LHCN-M2 (cell line): ENCODE data around the gene MIGA1. TPM values are rescaled to one million over a fixed set of nuclear protein-coding genes. Genes with fewer than 3 reads are reported as not detected.

ENCODE experiments used
- DNase-seq: peaks from one replicate; pipeline ENCODE4 v3.0.0-alpha.2; 2012; ENCODE audit warnings: low read depth
- total RNA-seq: library from RNA; depleted of rRNA; stranded (reverse); fragments of >200 nt; gene quantifications from 2 replicates; pipeline ENCODE4 v1.2.3, GENCODE V29; 2014

Gene MIGA1
- total RNA-seq, 1 experiment from 2014 or later, result 11.9 TPM

DNA sequence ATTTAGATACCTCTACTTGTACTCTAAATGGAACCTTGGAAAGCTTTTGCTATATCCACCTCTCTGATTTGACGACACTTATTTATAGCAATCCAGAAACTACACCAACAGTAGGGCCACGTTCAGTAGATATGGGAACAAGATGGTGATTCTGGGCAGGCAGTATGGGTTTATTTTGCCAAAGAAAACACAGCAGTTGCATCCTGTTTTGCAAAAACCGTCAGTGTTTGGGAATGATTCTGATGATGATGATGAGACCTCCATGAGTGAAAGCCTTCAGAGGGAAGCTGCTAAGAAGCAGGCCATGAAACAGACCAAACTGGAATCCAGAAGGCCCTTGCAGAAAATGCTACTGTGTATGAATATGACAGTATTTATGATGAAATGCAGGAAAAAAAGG is 67.5 kb downstream of the MIGA1 start:
- no peak for DNase-seq

GRCh38 chr1:77847621-77848080 is 68.2 kb downstream of the MIGA1 start:
- DNase-seq, result no peak

DNA sequence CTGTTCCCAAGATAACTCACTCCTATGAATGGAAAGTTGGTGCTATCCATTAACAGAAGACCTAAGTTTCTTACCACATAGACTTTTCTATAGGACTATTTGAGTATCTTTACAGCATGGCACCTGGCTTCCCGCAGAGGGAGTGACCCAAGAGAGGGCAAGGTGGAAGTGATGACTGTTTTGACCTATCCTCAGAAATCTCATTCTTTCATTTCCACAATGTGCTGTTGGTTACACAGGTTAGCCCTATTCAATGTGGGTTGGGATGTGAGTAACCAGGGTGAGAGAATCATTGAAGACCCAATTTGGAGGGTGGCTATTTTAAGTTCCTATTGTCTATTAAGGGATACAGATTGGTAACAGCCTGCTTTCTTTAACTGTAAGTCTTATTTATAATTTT is 70.6 kb downstream of the MIGA1 start:
- DNase-seq, result no peak

- peak; percentile 39 for DNase-seq
These were observed 78.1 kb downstream of the MIGA1 start for GRCh38 chr1:77857552-77857951.

DNA sequence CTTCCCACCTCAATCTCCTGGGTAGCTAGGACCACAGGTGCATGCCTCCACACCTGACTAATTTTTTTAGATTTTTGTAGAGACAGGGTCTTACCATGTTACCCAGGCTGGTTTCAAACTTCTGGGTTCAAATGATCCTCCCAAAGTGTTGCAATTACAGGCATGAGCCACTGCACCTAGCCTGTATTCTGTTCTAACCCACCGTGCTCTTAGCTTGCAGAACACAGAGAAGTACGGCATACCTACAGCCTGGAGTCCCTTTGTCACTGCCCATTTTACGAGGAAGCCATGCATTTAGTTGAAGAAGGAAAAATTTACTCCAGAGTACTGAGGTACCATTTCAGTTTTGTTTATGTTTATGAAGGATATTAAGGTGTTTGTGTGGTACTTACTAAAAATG is 79.3 kb downstream of the MIGA1 start:
- no peak for DNase-seq

DNA sequence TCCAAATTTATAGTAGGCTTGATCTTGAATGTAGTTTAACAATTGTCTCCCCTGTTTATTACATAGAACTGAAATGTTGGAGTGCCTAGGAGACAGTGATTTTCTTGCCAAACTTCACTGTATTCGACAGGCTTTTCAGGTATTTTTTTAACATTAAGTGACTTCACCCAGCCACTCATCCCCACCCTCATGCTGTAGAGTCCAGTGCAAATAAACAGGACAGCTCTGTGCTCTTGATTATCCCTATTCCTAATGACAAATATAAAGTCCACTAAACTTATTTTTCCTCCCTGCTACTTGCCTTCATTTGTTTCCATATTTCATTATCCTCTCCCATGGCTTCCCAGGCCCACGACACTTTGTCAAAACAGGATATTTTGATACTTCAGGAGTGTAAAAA is 79.8 kb downstream of the MIGA1 start:
- DNase-seq, result no peak

GRCh38 chr1:77866296-77866695 is 86.8 kb downstream of the MIGA1 start:
- peak; percentile 36 for DNase-seq

GRCh38 chr1:77872645-77873044 is 93.2 kb downstream of the MIGA1 start:
- DNase-seq, result no peak

GRCh38 chr1:77873461-77873860 is 94.0 kb downstream of the MIGA1 start:
- no peak for DNase-seq

DNA sequence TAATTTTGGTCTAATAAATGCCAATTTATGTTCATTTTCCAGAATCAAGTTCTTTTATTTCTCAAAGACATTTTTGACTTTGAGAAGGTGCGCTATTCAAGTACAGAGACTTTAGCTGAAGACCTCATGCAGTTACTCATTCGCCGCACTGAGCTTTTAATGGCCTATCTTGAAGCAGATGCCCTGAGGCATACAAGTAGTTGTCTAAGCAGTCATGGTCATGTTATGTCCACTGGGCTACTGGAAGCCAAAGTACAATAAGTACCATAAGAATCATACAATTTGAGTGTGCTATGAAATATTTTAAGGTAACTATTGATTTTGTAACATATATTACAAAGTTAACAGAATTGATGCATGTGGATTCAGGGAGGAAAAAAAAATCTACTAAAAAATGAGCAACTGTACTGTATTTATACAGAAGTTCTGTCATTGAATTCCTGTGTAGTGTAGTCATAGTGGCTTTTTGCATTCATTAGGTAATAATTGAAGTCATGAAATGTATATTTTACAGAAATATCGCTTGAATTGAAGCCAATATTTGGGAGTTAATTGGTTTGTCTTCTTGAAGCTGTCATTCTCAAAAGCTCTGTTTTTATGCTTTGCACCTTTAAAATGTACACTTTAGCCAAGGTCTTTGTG is 95.5 kb downstream of the MIGA1 start:
- peak; percentile 18 for DNase-seq

GRCh38 chr1:77876884-77877283 is 97.4 kb downstream of the MIGA1 start:
- peak; percentile 32 for DNase-seq

GRCh38 chr1:77881061-77881460 is 101.6 kb downstream of the MIGA1 start:
- no peak for DNase-seq

DNA sequence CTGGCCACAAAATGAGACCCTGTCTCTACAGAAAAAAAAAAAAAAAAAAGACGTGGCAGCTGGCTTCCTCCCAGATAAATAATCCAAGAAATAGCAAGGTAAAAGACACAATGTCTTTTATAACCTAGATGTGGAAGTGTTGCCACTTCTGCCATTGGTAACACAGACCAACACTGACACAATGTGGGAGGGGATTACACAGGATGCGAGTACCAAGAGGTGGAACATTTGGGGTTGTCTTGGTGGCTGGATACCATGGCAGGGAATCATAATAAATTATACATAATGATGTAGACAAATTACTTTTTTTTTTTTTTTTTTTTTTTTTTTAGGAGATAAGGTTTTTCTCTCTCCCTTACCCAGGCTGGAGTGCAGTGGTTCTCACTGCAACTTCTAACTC is 103.0 kb downstream of the MIGA1 start:
- peak; percentile 9 for DNase-seq

DNA sequence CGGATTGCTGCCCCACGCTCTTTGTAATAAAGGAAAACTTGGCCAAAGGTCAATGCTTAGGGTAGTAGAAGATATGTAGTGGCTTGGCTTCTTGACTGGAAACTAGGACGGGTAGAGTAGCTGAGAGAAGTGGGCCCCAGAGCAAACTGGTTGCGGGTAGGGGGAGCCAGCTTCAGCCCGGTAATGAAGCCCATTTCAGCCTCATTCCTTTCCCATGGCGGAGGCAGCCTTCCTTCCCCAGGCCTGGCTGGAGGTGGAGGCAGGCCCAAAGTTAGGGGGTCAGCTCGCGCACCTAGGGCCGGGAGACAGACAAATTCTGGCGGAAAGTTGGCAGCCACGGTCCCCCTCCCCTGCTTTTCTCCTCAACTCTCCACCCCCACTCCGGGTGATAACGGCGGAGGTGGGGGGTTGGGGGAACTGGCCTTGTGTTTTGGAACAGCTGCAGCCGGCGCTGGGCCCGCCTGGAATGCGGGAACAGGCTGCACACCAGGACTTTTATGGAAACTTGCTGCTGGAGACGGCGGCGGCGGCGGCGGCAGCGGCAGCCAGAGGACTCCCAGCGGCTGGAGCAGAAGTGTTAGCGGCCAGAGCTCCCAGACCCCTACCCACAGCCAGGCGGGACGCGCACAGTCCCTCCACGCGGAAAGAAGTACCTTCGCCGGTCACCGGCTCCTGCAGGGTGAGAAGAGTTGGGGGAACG is 108.8 kb downstream of the MIGA1 start, which contains the start of gene NEXN:
Gene NEXN, plus strand, starts transcription at position 544 of the 700 bp plus-strand sequence. CDS start 27,483 bp downstream, outside the sequence.
- DNase-seq, result peak; percentile 89

DNA sequence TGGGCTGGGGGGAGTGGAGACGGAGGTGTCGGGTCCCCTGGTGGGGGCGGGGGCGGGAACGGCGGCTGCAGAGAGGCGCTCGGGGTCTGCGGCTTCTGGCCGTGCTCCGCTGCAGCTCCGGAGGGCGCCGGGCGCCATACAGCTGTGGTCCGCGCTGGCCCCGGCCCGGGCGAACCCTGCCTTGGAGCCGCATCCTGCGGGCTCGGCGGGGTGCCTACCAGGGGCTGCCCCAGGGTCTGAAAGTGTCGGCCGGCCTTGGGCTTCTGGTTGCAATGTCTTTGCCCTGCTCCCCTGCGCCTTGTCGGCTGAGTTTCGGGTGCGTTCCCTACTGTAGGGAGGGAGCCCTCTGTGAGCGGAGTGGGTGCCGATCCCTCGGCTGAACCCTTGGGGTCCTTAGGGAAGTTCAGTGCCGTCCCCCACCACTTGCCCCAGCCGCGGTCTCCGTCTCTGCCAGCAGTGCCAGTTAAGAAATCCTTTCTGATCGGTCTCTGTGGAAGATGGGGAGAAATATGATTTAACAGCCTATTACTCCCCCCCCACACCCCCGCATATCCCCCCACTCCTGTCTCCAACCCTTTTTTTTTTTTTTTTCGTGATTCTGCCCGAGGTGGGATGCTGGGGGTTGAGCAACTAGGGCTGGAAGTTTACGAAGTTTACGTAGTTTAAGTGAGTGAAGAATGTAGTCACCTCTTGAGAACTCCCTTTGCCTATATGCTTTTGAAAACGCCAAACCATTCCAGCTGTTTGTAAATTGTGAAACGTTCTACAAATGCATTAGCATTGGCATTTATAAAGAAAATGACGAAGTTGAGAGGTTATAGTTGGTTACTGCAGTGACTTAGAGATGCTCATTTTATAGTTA is 109.6 kb downstream of the MIGA1 start:
- DNase-seq, result peak; percentile 61

DNA sequence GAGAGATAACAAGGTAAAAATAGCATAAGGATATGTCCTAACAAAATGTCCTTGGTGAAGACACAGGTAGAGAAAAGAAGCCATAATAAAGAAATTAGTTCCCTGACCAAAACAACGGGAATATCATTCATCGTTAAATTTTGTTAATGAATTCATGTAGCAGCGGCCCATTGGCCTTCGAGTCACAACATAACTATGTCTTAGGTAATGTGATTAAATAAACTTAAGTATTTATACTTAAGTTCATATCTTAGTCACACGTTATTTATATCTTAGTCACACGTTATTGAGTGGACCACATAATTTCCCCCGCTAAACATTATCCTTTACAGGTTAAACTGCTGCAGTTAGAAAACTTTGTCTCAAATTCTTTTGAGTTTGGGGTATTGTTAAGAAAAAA is 110.2 kb downstream of the MIGA1 start:
- DNase-seq, result peak; percentile 72

- no peak for DNase-seq
These were observed 111.8 kb downstream of the MIGA1 start for GRCh38 chr1:77891200-77891599.

GRCh38 chr1:77899647-77900320 is 120.3 kb downstream of the MIGA1 start:
- DNase-seq, result peak; percentile 33

- peak; percentile 50 for DNase-seq
These were observed 121.3 kb downstream of the MIGA1 start for GRCh38 chr1:77900687-77901293.

DNA sequence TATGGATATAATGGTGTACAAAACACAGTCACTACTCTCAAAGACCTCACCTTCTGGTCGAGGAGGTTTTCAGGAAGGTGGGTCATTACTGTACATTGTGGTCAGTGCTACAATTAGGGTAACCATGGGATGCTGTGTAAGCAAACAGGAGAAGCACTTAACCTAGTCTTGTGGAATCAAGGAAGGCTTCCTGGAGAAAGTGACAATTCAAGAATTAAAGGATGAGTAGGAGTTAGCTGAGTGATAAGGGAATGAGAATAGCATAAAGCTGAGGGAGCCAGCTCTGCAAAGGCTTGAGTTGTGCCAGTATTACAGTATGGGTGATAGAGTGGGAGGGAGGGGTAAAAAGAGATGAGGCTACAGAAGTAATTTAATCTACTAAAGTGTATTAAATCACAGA is 126.2 kb downstream of the MIGA1 start:
- DNase-seq, result no peak

DNA sequence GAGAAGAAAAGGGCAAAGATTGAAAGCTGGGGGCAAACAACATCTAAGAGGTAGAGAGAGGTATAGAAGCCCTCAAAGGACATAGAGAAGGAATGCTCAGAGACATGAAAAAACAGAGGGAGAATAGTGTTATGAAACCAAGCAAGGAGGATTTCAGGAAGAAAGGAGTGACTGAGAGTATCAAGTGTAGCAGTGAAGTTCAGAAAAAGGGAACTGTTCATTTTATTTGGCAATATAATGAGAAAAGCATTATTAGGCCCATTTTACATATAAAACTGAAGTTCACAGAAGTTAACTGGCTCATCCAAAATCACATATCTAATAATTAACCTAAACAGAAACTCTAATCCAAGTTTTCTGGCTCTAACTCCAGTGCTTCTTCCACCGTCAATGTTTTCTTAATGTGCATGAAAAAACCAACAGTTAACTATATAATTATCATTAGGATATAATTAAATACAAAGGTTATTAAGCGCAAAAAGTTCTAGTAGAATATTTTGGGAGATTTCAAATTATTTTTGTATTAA is 126.6 kb downstream of the MIGA1 start:
- no peak for DNase-seq
